Psoas muscle (tissue), 8 donors: ENCODE data around the gene SERHL2. TPM values are rescaled to one million over a fixed set of nuclear protein-coding genes. Genes with fewer than 3 reads are reported as not detected.
"Not testable (repeated sequence)": the region's sequence is repeated elsewhere in the genome, so short reads cannot be mapped to it uniquely, and the experiment has no call there.

Experiments
- ATAC-seq, 4 donors: fragments of 200-7000 bp; cut with Tn5 transposase; one replicate each; pipeline ENCODE4 v1.9.1; 2020; ENCODE audit warnings: moderate library complexity in 3 of 4, mild to moderate bottlenecking in 2 of 4
- DNase-seq, 2 donors: peaks; one replicate each; pipeline ENCODE4 v3.0.0-alpha.2; 2020
- H3K27ac ChIP-seq: fragments of 200-600 bp; one replicate; pipeline ENCODE4 v1.8.0; 2022
- H3K27me3 ChIP-seq, 3 donors: fragments of 200-600 bp in 1 of 3; one replicate each; pipeline versions ENCODE4 v1.6.1 to v1.8.0; 2013 to 2022; ENCODE audit warnings: low read length in 2 of 3, mild to moderate bottlenecking in 2 of 3, moderate library complexity in 1 of 3; ENCODE audit not compliant: insufficient read depth in 3 of 3
- H3K36me3 ChIP-seq, 2 donors: fragments of 200-600 bp in 1 of 2; one replicate each; pipeline versions ENCODE4 v1.6.1 to v1.8.0; 2013 to 2022; ENCODE audit warnings: low read depth in 1 of 2, mild to moderate bottlenecking in 1 of 2, moderate library complexity in 1 of 2; ENCODE audit not compliant: insufficient read depth in 1 of 2
- H3K4me1 ChIP-seq: fragments of 200-600 bp; one replicate; pipeline ENCODE4 v1.8.0; 2022
- H3K4me3 ChIP-seq: fragments of 200-600 bp; one replicate; pipeline ENCODE4 v1.8.0; 2022; ENCODE audit warnings: mild to moderate bottlenecking
- H3K9me3 ChIP-seq: fragments of 200-600 bp; one replicate; pipeline ENCODE4 v1.8.0; 2022
- WGBS, 3 donors: extraction: QIAGEN DNeasy Blood & Tissue Kit; methylation state at CpG; one replicate each; pipeline versions ENCODE4 v1.1.6 to v1.1.7; 2013; 5-methylcytosine and 5-hydroxymethylcytosine counted together
- intact Hi-C, 2 donors: fragments of 100-400 bp; cut with DNase I; formaldehyde crosslinking; loops; one replicate each; pipeline versions ENCODE4 v1.11.0 to v1.14.2; 2022
- polyA plus RNA-seq, 3 donors: library from polyadenylated mRNA; stranded (reverse); fragments of 200-250 nt; gene quantifications; one replicate each; pipeline ENCODE4 v1.2.3, GENCODE V29; 2013
- total RNA-seq, 4 donors: library from RNA; stranded (reverse); fragmentation: NEBNext Ultra II Directional in 2 of 4; extraction: Animal tissue kit (Norgen Biotek cat#: 25700) in 2 of 4; gene quantifications; one replicate each; pipeline versions ENCODE4 v1.2.1 to v1.2.4, GENCODE V29; 2021 to 2023
- TF ChIP-seq, protein P1 (sequence below): fragments of 200-600 bp; IDR thresholded peaks from one replicate; pipeline ENCODE4 v1.8.0; 2022; ENCODE audit warnings: antibody characterized with exemption
- donor health status: healthy with polysubstance abuse.
- donor health status: DM: no; HTN: no; CAD: no; lungs with moderate emphysema.
- donor health status: Bipolar disorder and iron deficiency.
- donor health status: healthy.
- donor health status: DM: yes; HTN: yes; CAD: no.
- donor health status: DM: no; HTN: no; CAD: no.
- donor health status: DM: no; HTN: no; CAD: no.
- donor health status: DM: yes; HTN: yes; CAD: no.

SERHL2 gene
- total and polyA plus RNA-seq, 7 donors = 0.82 to 1.6 (median 1.1) TPM

GRCh38 chr22:42533638-42533977 lies 20.1 kb upstream of the SERHL2 start:
- intact Hi-C loops = loop anchor here in 1 of 2 donors (2.0 kb wide), 1 partner anchor 19 kb away; the partner anchor contains the start of gene SERHL2
- no peak for DNase-seq
- 84 to 96% (median 94%) methylated on average over 6 to 8 of the region's 8 CpGs for WGBS, 3 donors

GRCh38 chr22:42535082-42535731 lies 18.5 kb upstream of the SERHL2 start:
- DNase-seq, H3K27me3 ChIP-seq, ATAC-seq, H3K4me3 ChIP-seq, H3K4me1 ChIP-seq, H3K9me3 ChIP-seq, intact Hi-C loops, H3K36me3 ChIP-seq, H3K27ac ChIP-seq: not testable (repeated sequence)
- 41 to 61% (median 43%) methylated on average over 2 to 4 of the region's 14 CpGs for WGBS, 3 donors

More at GRCh38 chr22:42533638-42533977, 20.1 kb upstream of the SERHL2 start:
- TF ChIP-seq, protein P1, sequence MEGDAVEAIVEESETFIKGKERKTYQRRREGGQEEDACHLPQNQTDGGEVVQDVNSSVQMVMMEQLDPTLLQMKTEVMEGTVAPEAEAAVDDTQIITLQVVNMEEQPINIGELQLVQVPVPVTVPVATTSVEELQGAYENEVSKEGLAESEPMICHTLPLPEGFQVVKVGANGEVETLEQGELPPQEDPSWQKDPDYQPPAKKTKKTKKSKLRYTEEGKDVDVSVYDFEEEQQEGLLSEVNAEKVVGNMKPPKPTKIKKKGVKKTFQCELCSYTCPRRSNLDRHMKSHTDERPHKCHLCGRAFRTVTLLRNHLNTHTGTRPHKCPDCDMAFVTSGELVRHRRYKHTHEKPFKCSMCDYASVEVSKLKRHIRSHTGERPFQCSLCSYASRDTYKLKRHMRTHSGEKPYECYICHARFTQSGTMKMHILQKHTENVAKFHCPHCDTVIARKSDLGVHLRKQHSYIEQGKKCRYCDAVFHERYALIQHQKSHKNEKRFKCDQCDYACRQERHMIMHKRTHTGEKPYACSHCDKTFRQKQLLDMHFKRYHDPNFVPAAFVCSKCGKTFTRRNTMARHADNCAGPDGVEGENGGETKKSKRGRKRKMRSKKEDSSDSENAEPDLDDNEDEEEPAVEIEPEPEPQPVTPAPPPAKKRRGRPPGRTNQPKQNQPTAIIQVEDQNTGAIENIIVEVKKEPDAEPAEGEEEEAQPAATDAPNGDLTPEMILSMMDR = no peak
- Histone ChIP-seq H3K4me3 (no peak overlapping the region), H3K9me3 (no peaks in the 10 kb centered on the region), H3K36me3 (no peaks in the 10 kb centered on the region), H3K27ac (no peak overlapping the region), H3K4me1 (peaks cover 4% of the 10 kb centered on the region), H3K27me3 (no peaks in the 10 kb centered on the region)
- ATAC-seq = no peak

GRCh38 chr22:42536166-42536565 lies 17.6 kb upstream of the SERHL2 start:
- H3K27ac ChIP-seq = no peak overlapping the region
- H3K4me3 ChIP-seq = no peak overlapping the region
- H3K9me3 ChIP-seq = no peaks in the 10 kb centered on the region
- no peaks in the 10 kb centered on the region for H3K36me3 ChIP-seq
- ATAC-seq = no peak
- WGBS, 3 donors = 91 to 92% (median 91%) methylated on average over 7 of the region's 7 CpGs
- peaks cover 4% of the 10 kb centered on the region for H3K4me1 ChIP-seq
- intact Hi-C loops = no loop called here
- TF ChIP-seq, protein P1 = no peak
- no peaks in the 10 kb centered on the region for H3K27me3 ChIP-seq
- DNase-seq = no peak

GRCh38 chr22:42536634-42537033 lies 17.1 kb upstream of the SERHL2 start:
- intact Hi-C loops, H3K4me3 ChIP-seq, H3K9me3 ChIP-seq, H3K27ac ChIP-seq, ATAC-seq, H3K27me3 ChIP-seq, H3K4me1 ChIP-seq, H3K36me3 ChIP-seq, DNase-seq: not testable (repeated sequence)
- 90 to 94% (median 94%) methylated on average over 18 of the region's 18 CpGs for WGBS, 3 donors

DNA sequence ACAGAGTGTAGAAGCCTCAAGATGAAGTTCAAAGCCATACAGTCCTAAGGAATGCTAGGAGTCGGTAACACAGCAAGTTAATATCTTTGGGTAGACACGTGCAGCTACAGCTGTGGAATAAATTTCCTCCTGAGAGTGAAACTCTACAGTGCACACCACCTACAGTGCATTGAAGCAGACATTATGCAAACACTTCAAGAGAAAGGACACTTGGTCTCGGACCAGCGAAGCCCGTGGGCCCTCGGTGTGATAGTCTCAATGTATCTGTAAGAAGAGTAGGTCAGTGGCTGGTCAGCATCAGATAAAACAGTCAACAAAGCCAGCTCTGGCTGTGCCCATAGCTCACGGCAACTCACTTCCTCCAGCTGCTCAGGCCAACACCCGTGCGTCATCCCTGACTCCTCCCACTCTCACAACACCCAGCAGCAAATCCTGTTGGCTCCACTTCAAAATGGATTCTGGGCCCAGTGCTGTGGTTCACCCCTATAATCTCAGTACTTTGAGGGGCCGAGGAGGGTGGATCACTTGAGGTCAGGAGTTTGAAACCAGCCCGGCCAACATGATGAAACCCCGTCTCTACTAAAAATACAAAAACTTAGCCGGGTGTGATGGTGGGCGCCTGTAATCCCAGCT lies 16.4 kb upstream of the SERHL2 start:
- H3K4me1 ChIP-seq, H3K27me3 ChIP-seq, DNase-seq, intact Hi-C loops, H3K4me3 ChIP-seq, H3K36me3 ChIP-seq, H3K9me3 ChIP-seq: not testable (repeated sequence)
- H3K27ac ChIP-seq = peak overlapping the region; percentile 27
- peak; percentile 71 to 79 (median 74) for ATAC-seq
- WGBS, 3 donors = 27 to 44% (median 35%) methylated on average over 5 to 14 of the region's 14 CpGs

DNA sequence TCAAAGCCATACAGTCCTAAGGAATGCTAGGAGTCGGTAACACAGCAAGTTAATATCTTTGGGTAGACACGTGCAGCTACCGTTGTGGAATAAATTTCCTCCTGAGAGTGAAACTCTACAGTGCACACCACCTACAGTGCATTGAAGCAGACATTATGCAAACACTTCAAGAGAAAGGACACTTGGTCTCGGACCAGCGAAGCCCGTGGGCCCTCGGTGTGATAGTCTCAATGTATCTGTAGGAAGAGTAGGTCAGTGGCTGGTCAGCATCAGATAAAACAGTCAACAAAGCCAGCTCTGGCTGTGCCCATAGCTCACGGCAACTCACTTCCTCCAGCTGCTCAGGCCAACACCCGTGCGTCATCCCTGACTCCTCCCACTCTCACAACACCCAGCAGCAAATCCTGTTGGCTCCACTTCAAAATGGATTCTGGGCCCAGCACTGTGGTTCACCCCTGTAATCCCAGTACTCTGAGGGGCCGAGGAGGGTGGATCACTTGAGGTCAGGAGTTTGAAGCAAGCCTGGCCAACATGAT lies 14.5 kb upstream of the SERHL2 start:
- H3K9me3 ChIP-seq, intact Hi-C loops, H3K4me1 ChIP-seq, DNase-seq, H3K36me3 ChIP-seq, H3K4me3 ChIP-seq, H3K27me3 ChIP-seq: not testable (repeated sequence)
- 36 to 43% methylated on average over 4 to 8 of the region's 11 CpGs; no CpG with 5 or more reads in 1 of the 3 donors for WGBS, 3 donors
- peak overlapping the region; percentile 23 for H3K27ac ChIP-seq
- ATAC-seq = peak; percentile 49 to 82 (median 72)
